ENCODE results near the gene ABHD14A. TPM values are rescaled to one million over a fixed set of nuclear protein-coding genes. Genes with fewer than 3 reads are reported as not detected.

The ABHD14A gene
- total RNA-seq, 1 donor from 2014 or later: 31.9 TPM

DNA sequence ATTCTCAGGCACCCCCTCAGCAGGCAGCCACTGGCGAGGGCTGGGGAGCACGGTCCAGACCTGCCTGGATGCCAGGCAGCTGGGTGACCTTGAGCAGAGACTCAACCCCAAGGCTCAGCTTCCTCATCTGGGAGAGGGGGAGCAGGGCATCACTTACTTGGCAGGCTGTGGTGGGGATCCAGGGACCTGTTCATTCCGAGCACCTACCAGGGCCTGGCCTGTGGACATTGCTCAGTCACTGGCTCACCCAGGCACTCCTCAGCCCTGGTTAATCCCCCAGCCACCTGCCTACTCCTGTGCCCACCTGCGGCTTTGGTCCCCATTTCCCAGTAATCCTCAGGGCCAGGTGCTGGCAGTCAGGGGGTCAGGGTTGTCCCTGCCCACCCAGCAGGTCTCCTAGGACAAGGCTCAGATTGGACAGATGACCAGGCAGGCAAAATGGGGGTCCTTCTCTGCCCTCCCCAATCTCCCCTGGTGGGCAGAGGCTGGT is 30.1 kb downstream of the ABHD14A start:
- no peak for TF ChIP-seq POLR2AphosphoS5 (IDR thresholded peaks at IDR 0.05; ENCODE audit: insufficient read depth in 1 of 2, low read depth in 1 of 2)
- TF ChIP-seq, protein P1, sequence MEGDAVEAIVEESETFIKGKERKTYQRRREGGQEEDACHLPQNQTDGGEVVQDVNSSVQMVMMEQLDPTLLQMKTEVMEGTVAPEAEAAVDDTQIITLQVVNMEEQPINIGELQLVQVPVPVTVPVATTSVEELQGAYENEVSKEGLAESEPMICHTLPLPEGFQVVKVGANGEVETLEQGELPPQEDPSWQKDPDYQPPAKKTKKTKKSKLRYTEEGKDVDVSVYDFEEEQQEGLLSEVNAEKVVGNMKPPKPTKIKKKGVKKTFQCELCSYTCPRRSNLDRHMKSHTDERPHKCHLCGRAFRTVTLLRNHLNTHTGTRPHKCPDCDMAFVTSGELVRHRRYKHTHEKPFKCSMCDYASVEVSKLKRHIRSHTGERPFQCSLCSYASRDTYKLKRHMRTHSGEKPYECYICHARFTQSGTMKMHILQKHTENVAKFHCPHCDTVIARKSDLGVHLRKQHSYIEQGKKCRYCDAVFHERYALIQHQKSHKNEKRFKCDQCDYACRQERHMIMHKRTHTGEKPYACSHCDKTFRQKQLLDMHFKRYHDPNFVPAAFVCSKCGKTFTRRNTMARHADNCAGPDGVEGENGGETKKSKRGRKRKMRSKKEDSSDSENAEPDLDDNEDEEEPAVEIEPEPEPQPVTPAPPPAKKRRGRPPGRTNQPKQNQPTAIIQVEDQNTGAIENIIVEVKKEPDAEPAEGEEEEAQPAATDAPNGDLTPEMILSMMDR (IDR thresholded peaks at IDR 0.05): no peak
- TF ChIP-seq POLR2A (IDR thresholded peaks at IDR 0.05): no peak
- Histone ChIP-seq H3K27me3 (no peaks in the 10 kb centered on the region), H3K4me1 (peaks cover 32% of the 10 kb centered on the region), H3K36me3 (no peaks in the 10 kb centered on the region), H3K4me3 (no peak overlapping the region), H3K9me3 (no peaks in the 10 kb centered on the region), H3K27ac (peak overlapping the region; percentile 4)
- intact Hi-C loops (cut with DNase I): loop anchor here (5.0 kb wide), 3 partner anchors 47 to 137 kb away; no protein-coding TSS in a partner anchor
- DNase-seq (ENCODE audit: extremely low spot score in 2 of 2): no peak

DNA sequence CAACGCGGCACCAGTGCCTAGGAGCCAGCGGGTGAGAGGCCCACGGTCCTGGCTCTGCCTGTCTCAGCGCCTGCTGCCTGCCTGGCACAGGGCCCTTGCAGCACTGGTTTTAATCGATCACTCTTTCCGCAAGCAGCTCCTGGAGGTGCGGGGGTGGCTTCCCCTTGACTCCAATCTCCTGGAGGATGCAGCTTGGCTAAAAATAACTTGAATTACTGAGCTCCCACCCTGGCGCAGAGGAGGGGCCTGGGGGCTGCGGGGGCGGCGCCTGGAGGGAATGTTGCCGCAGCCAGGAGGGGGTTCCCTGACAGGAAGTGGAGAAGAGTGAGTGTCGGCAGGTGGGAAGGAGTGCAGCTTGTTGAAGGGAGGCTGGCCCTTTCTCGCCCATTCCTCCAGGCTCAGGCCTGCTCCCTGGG is 30.7 kb downstream of the ABHD14A start:
- intact Hi-C loops (cut with DNase I): no loop called here
- H3K27me3 ChIP-seq: no peaks in the 10 kb centered on the region
- TF ChIP-seq POLR2AphosphoS5 (IDR thresholded peaks at IDR 0.05; ENCODE audit: insufficient read depth in 1 of 2, low read depth in 1 of 2) (no peak), POLR2A (IDR thresholded peaks at IDR 0.05) (no peak)
- TF ChIP-seq, protein P1 (IDR thresholded peaks at IDR 0.05): no peak
- DNase-seq (ENCODE audit: extremely low spot score in 2 of 2): no peak
- H3K4me1 ChIP-seq: peaks cover 32% of the 10 kb centered on the region
- no peak overlapping the region for H3K4me3 ChIP-seq
- H3K9me3 ChIP-seq: no peaks in the 10 kb centered on the region
- H3K36me3 ChIP-seq: no peaks in the 10 kb centered on the region
- peak overlapping the region; percentile 4 for H3K27ac ChIP-seq

DNA sequence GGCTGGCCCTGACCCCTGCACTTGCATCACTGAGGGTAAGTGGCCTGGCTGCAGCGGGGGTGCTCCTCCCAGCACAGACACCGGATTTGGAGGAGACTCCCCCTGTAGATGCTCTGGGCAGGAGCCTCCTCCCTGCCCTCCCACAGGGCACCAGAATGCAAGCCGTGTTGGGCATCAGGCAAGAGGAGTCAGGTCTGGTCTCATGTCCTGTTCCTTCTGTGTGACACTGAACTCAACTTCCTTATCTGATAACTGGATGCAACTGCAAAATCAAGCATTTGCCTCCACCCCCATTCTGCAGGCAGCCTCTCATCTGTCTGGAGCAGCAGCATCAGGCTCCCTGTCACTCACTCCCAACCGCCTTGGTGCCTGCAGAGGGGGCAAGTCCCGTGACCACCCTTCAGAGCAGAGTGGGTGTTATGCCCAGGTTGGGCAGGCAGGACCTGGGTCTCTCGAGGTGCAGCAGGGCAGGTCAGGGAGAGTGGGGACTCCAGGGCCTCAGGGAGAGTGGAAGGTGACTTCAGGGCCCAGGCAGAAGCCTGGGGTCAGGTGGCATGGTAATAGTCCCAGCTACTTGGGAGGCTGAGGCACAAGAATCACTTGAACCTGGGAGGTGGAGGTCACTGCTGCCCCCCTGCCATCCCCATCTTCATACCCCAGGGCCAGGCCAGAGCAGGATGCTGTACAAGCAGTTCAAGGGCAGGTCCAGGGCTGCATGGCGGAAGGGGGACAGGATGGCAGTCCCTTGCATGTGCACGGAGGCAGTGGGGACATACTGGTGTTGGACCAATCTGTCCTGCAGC is 31.4 kb downstream of the ABHD14A start:
- H3K27me3 ChIP-seq: no peaks in the 10 kb centered on the region
- TF ChIP-seq POLR2A (IDR thresholded peaks at IDR 0.05): no peak
- TF ChIP-seq, protein P1 (IDR thresholded peaks at IDR 0.05): no peak
- no peak for TF ChIP-seq POLR2AphosphoS5 (IDR thresholded peaks at IDR 0.05; ENCODE audit: insufficient read depth in 1 of 2, low read depth in 1 of 2)
- intact Hi-C loops (cut with DNase I): no loop called here
- no peaks in the 10 kb centered on the region for H3K9me3 ChIP-seq
- no peak overlapping the region for H3K4me3 ChIP-seq
- peaks cover 32% of the 10 kb centered on the region for H3K4me1 ChIP-seq
- H3K27ac ChIP-seq: peak overlapping the region; percentile 4
- H3K36me3 ChIP-seq: no peaks in the 10 kb centered on the region
- no peak for DNase-seq (ENCODE audit: extremely low spot score in 2 of 2)

DNA sequence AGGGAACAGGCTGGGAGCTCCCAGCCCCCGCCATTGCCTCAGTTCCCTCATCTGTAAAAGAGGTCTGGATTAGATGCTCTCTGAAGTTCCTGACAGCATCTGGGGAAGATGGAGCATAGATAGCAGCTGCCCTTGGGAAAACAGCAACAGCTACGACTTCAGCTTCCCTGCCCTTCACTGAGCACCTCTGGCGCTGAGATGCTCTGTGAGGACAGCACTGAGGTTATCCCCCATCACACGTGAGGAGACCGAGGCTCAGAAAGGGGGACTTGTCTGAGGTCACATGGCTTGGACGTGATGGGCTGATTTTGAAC is 31.9 kb downstream of the ABHD14A start:
- DNase-seq (ENCODE audit: extremely low spot score in 2 of 2): no peak
- no peak for TF ChIP-seq POLR2AphosphoS5 (IDR thresholded peaks at IDR 0.05; ENCODE audit: insufficient read depth in 1 of 2, low read depth in 1 of 2)
- TF ChIP-seq POLR2A (IDR thresholded peaks at IDR 0.05): no peak
- TF ChIP-seq, protein P1 (IDR thresholded peaks at IDR 0.05): no peak
- intact Hi-C loops (cut with DNase I): no loop called here
- no peak overlapping the region for H3K27ac ChIP-seq
- H3K4me1 ChIP-seq: peaks cover 27% of the 10 kb centered on the region
- H3K4me3 ChIP-seq: no peak overlapping the region
- no peaks in the 10 kb centered on the region for H3K9me3 ChIP-seq
- H3K36me3 ChIP-seq: no peaks in the 10 kb centered on the region
- H3K27me3 ChIP-seq: no peaks in the 10 kb centered on the region

DNA sequence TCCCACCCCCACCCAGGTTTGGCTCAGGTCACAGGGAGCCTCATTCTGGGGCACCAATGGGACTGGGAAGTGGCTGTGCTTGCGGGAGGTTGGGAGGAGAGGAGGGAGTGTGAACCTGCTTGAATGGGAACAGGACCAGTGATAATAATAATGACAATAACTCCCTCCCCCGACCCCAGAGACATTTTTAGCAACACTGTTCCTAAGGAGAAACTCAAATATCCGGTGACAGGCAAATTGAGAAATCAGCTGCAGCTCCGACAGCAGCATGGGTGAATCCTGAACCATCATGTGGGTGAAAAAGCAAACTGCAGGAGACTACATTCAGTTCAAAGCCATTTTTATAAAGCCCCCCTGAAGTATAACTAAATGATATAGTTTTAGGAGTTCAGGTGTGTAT is 32.4 kb downstream of the ABHD14A start:
- intact Hi-C loops (cut with DNase I): no loop called here
- Histone ChIP-seq H3K36me3 (no peaks in the 10 kb centered on the region), H3K27me3 (no peaks in the 10 kb centered on the region), H3K9me3 (no peaks in the 10 kb centered on the region), H3K4me1 (peaks cover 25% of the 10 kb centered on the region), H3K4me3 (no peak overlapping the region), H3K27ac (no peak overlapping the region)
- DNase-seq (ENCODE audit: extremely low spot score in 2 of 2): no peak
- TF ChIP-seq POLR2AphosphoS5 (IDR thresholded peaks at IDR 0.05; ENCODE audit: insufficient read depth in 1 of 2, low read depth in 1 of 2) (no peak), POLR2A (IDR thresholded peaks at IDR 0.05) (no peak)
- TF ChIP-seq, protein P1 (IDR thresholded peaks at IDR 0.05): no peak

All from vagina (tissue), 2 donors.